DND-41 (cell line): ENCODE measurements around the gene EPS15.
"Not testable (repeated sequence)": the region's sequence is repeated elsewhere in the genome, so short reads cannot be mapped to it uniquely, and the experiment has no call there.

ENCODE experiments used
- ATAC-seq: fragments of 200-7000 bp; cut with Tn5 transposase; 3 replicates; pipeline ENCODE4 v1.9.1; 2021; ENCODE audit warnings: low read depth; ENCODE audit not compliant: insufficient read depth
- DNase-seq: peaks from one replicate; pipeline ENCODE4 v3.0.0-alpha.2; 2020
- H2AFZ ChIP-seq: 2 replicates; pipeline ENCODE4 v1.6.0; 2012; ENCODE audit warnings: low read depth, low read length
- H3K27ac ChIP-seq: 2 replicates; pipeline ENCODE4 v1.5.1; 2012; ENCODE audit warnings: low read length, inconsistent platforms
- H3K27me3 ChIP-seq: fragments of 200-600 bp; sonication (generic); 2 replicates; pipeline ENCODE4 v1.6.0; 2012; ENCODE audit warnings: low read length, mild to moderate bottlenecking, inconsistent platforms; ENCODE audit not compliant: insufficient read depth, poor library complexity
- H3K36me3 ChIP-seq: 2 replicates; pipeline ENCODE4 v1.5.1; 2012; ENCODE audit warnings: low read length, inconsistent platforms; ENCODE audit not compliant: insufficient read depth
- H3K4me1 ChIP-seq: 2 replicates; pipeline ENCODE4 v1.5.1; 2012; ENCODE audit warnings: mild to moderate bottlenecking, low read length; ENCODE audit not compliant: insufficient read depth
- H3K4me2 ChIP-seq: 2 replicates; pipeline ENCODE4 v1.6.0; 2012; ENCODE audit warnings: mild to moderate bottlenecking, moderate library complexity, low read length, inconsistent platforms; ENCODE audit not compliant: insufficient read depth
- H3K4me3 ChIP-seq, 2 experiments: fragments of 200-600 bp in 1 of 2; shearing (Covaris generic) in 1 of 2; 2 replicates each; pipeline ENCODE4 v1.5.1; 2012 to 2016; ENCODE audit warnings: inconsistent platforms in 2 of 2, low read length in 2 of 2, mild to moderate bottlenecking in 2 of 2, low read depth in 1 of 2, moderate library complexity in 1 of 2
- H3K79me2 ChIP-seq: 2 replicates; pipeline ENCODE4 v1.6.0; 2012; ENCODE audit warnings: low read length, inconsistent platforms; ENCODE audit not compliant: insufficient read depth
- H3K9ac ChIP-seq: 2 replicates; pipeline ENCODE4 v1.6.0; 2012; ENCODE audit warnings: low read depth, mild to moderate bottlenecking, inconsistent platforms, low read length, moderate library complexity
- H3K9me3 ChIP-seq: 2 replicates; pipeline ENCODE4 v1.5.1; 2012; ENCODE audit warnings: low read length, moderate library complexity, mild to moderate bottlenecking, inconsistent platforms; ENCODE audit not compliant: insufficient read depth, severe bottlenecking
- H4K20me1 ChIP-seq: 2 replicates; pipeline ENCODE4 v1.6.0; 2012; ENCODE audit warnings: low read length; ENCODE audit not compliant: insufficient read depth
- CTCF ChIP-seq: IDR thresholded peaks from 2 replicates; pipeline ENCODE4 v1.5.1; 2012; ENCODE audit warnings: borderline replicate concordance, low read length, moderate library complexity, mild to moderate bottlenecking; ENCODE audit not compliant: poor library complexity, severe bottlenecking; ENCODE audit errors: extremely low read depth
- EZH2 ChIP-seq: IDR thresholded peaks from 3 replicates; pipeline ENCODE4 v1.6.1; 2012; ENCODE audit warnings: borderline replicate concordance, low read depth, mild to moderate bottlenecking, moderate library complexity, low read length, inconsistent platforms; ENCODE audit not compliant: severe bottlenecking

The EPS15 gene

GRCh38 chr1:51504806-51505525, 14.1 kb downstream of the EPS15 start:
- Histone ChIP-seq H3K9ac (no peak overlapping the region), H4K20me1 (peaks cover 5% of the 10 kb centered on the region; the same call in 1 of the 2 replicates), H3K9me3 (no peaks in the 10 kb centered on the region), H3K4me1 (no peaks in the 10 kb centered on the region), H3K27ac (no peak overlapping the region), H3K79me2 (peaks cover 45% of the 10 kb centered on the region), H2AFZ (no peak overlapping the region), H3K27me3 (no peaks in the 10 kb centered on the region), H3K36me3 (no peaks in the 10 kb centered on the region), H3K4me3 (no peak overlapping the region), H3K4me2 (no peak overlapping the region)
- no peak for TF ChIP-seq EZH2
- TF ChIP-seq CTCF, result no peak
- no peak for ATAC-seq
- no peak for DNase-seq

- H3K27me3 ChIP-seq, H3K27ac ChIP-seq, DNase-seq, H3K36me3 ChIP-seq, H2AFZ ChIP-seq, ATAC-seq, H3K9ac ChIP-seq, H4K20me1 ChIP-seq, H3K4me2 ChIP-seq, H3K4me3 ChIP-seq, H3K9me3 ChIP-seq, H3K4me1 ChIP-seq: not testable (repeated sequence)
- peaks cover 22% of the 10 kb centered on the region for H3K79me2 ChIP-seq
Measured at GRCh38 chr1:51501218-51501630, 17.8 kb downstream of the EPS15 start.

GRCh38 chr1:51499694-51500093, 19.4 kb downstream of the EPS15 start:
- no peak overlapping the region for H2AFZ ChIP-seq
- TF ChIP-seq CTCF, result no peak
- no peak for TF ChIP-seq EZH2
- ATAC-seq (no peak), DNase-seq (no peak)
- H3K4me2 ChIP-seq, result no peak overlapping the region
- no peak overlapping the region for H3K4me3 ChIP-seq
- no peak overlapping the region for H3K9ac ChIP-seq
- no peaks in the 10 kb centered on the region for H3K9me3 ChIP-seq
- no peaks in the 10 kb centered on the region for H3K4me1 ChIP-seq
- no peaks in the 10 kb centered on the region for H3K27me3 ChIP-seq
- H3K36me3 ChIP-seq, result no peaks in the 10 kb centered on the region
- H3K79me2 ChIP-seq, result peaks cover 29% of the 10 kb centered on the region
- H4K20me1 ChIP-seq, result peaks cover 8% of the 10 kb centered on the region
- H3K27ac ChIP-seq, result no peak overlapping the region

GRCh38 chr1:51498924-51499323, 20.1 kb downstream of the EPS15 start:
- DNase-seq (no peak), ATAC-seq (no peak)
- TF ChIP-seq EZH2 (no peak), CTCF (no peak)
- H3K4me2 ChIP-seq, result no peak overlapping the region
- no peak overlapping the region for H2AFZ ChIP-seq
- H3K4me3 ChIP-seq, result no peak overlapping the region
- H4K20me1 ChIP-seq, result peaks cover 8% of the 10 kb centered on the region
- H3K36me3 ChIP-seq, result no peaks in the 10 kb centered on the region
- H3K27ac ChIP-seq, result no peak overlapping the region
- no peaks in the 10 kb centered on the region for H3K27me3 ChIP-seq
- no peaks in the 10 kb centered on the region for H3K4me1 ChIP-seq
- no peaks in the 10 kb centered on the region for H3K9me3 ChIP-seq
- no peak overlapping the region for H3K9ac ChIP-seq
- H3K79me2 ChIP-seq, result peaks cover 32% of the 10 kb centered on the region
